ENCODE measurements around the gene BUD23. TPM values are rescaled to one million over a fixed set of nuclear protein-coding genes. Genes with fewer than 3 reads are reported as not detected.

BUD23 gene
- total and polyA plus RNA-seq, 7 donors, result 34.2 to 86.8 (median 37.1) TPM

DNA sequence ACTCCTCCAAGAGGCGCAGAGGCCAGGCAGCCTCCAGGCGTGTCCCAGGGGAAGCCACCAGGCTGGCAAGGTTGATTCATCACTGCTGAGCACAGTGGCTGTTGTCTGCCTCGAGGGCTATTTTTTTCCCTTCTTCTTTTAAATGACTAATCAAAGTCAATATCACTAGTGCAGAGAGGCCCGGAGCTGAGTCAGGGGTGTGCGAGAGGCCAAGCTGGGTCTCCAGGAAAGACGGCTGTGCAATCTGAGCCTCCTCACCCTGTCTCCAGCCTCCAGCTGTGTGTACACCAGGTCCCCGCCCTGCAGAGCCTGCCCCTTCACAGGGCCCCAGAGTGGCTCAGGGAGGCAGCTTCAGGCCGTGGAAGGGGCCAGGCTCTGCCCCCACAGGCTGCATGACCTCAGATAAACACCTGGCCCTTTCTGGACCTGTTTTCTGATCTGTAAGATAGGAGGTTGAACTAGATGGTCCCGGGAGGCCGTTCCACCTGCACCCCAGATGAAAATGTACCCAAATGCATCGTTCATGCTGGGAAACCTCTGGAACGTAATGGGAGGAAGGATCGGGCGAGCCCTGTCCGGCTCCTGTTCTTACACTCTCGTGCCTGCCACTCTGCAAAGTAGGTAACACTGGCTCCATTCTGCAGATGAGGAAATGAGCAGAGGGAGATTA is 32.4 kb downstream of the BUD23 start:
- Histone ChIP-seq H3K4me1 (peaks cover 0 to 49% (median 41%) of the 10 kb centered on the region in 4 donors), H3K9me3 (no peaks in the 10 kb centered on the region), H3K27me3 (no peaks in the 10 kb centered on the region), H3K27ac (peak overlapping the region; percentile 67 to 85 (median 76)), H3K36me3 (no peaks in the 10 kb centered on the region), H3K4me3 (no peak overlapping the region)
- intact Hi-C loops (cut with DNase I), result loop anchor here (5.0 kb wide), 1 partner anchor 48 kb away; the partner anchor contains the start of gene VPS37D
- DNase-seq, result no peak
- TF ChIP-seq POLR2A (IDR thresholded peaks at IDR 0.05) (no peak), POLR2AphosphoS5 (IDR thresholded peaks at IDR 0.05) (no peak), EP300 (IDR thresholded peaks at IDR 0.05) (no peak)
- TF ChIP-seq, protein P1, sequence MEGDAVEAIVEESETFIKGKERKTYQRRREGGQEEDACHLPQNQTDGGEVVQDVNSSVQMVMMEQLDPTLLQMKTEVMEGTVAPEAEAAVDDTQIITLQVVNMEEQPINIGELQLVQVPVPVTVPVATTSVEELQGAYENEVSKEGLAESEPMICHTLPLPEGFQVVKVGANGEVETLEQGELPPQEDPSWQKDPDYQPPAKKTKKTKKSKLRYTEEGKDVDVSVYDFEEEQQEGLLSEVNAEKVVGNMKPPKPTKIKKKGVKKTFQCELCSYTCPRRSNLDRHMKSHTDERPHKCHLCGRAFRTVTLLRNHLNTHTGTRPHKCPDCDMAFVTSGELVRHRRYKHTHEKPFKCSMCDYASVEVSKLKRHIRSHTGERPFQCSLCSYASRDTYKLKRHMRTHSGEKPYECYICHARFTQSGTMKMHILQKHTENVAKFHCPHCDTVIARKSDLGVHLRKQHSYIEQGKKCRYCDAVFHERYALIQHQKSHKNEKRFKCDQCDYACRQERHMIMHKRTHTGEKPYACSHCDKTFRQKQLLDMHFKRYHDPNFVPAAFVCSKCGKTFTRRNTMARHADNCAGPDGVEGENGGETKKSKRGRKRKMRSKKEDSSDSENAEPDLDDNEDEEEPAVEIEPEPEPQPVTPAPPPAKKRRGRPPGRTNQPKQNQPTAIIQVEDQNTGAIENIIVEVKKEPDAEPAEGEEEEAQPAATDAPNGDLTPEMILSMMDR (IDR thresholded peaks at IDR 0.05), result no peak
- WGBS, 2 donors, result 28 to 46% methylated on average over 16 of the region's 16 CpGs

DNA sequence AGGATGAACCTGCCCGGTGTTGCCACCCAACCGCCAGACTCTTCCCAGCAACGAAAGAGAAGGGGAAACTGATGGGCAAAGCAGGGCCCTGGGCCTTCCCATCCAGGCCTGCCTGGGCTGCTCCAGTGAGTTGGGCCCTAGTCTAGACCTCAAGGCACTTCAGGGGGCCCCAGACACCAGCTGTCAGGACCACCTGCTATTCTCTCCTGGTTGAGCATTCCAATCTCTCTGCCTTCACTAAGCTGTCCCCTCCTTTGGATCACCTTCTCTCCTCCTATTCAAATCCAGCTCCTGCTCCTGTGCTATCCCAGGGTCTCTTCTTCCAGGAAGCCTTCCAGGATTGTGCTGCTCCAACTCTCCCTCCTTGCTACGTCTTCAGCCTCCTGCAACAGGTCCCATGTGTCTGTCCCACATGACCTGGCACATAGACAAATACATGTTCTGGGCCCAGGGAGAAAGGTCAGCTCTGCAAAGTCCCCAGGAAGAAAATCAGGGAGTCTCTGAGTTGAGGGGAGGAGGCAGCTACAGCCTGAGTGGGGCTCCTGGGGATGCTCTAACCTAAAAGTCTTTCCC is 33.0 kb downstream of the BUD23 start:
- TF ChIP-seq POLR2A (IDR thresholded peaks at IDR 0.05), result no peak
- no peak for TF ChIP-seq POLR2AphosphoS5 (IDR thresholded peaks at IDR 0.05)
- TF ChIP-seq, protein P1 (IDR thresholded peaks at IDR 0.05), result no peak
- no peak for TF ChIP-seq EP300 (IDR thresholded peaks at IDR 0.05)
- Histone ChIP-seq H3K36me3 (no peaks in the 10 kb centered on the region), H3K9me3 (no peaks in the 10 kb centered on the region), H3K4me3 (no peak overlapping the region), H3K27ac (peak overlapping the region; percentile 67 to 85 (median 76)), H3K27me3 (no peaks in the 10 kb centered on the region), H3K4me1 (peaks cover 0 to 54% (median 41%) of the 10 kb centered on the region in 4 donors)
- WGBS, 2 donors, result 75 to 77% methylated on average over 4 of the region's 4 CpGs
- DNase-seq, result no peak
- intact Hi-C loops (cut with DNase I), result loop anchor here (5.0 kb wide), 1 partner anchor 49 kb away; the partner anchor contains the start of gene VPS37D

DNA sequence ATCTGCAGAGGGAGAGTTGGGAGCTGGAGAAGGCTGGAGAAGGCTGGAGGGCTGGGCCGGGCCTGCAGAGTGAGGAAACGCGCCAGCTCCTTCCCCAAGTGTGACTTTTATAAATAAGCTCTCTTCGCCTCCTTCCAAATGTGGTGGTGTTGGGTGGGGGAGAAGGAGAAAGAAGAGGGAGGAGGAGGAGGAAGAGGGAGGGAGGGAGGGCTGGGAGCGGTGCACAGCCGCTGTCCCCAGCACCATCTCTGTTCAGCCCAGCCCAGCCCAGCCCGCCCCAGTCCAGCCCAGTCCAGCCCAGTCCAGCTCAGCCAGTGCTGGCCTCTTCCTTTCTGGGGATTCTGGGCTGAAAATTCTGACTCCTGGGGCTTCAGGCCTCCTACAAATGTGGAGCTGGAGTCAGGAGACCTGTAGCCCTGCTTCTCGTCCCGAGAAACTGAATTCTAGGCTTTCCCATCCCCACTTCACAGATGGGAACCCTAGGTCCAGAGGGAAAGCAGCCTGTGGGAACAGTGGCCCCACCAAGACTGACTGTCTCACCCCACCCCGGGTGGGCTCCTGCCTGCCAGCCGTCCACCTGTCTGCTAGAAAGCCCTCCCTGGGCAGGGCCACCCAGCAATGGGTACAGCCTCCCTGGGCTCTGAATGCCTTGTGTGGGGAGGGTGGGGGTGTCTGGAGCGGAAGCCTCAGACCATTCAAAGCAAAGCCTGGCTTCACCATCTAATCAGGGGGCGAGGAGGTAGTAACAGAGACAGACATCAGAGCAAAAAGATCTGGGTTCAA is 33.8 kb downstream of the BUD23 start:
- WGBS, 2 donors, result 72 to 84% methylated on average over 13 of the region's 13 CpGs
- no peak overlapping the region for H3K4me3 ChIP-seq
- no peaks in the 10 kb centered on the region for H3K27me3 ChIP-seq
- peak in 1 of 4 donors; percentile 12 for TF ChIP-seq POLR2AphosphoS5 (IDR thresholded peaks at IDR 0.05)
- TF ChIP-seq POLR2A (IDR thresholded peaks at IDR 0.05), result no peak
- peak; percentile 85 for DNase-seq
- H3K36me3 ChIP-seq, result no peaks in the 10 kb centered on the region
- peak overlapping the region; percentile 67 to 85 (median 76) for H3K27ac ChIP-seq
- H3K4me1 ChIP-seq, result peaks cover 0 to 60% (median 43%) of the 10 kb centered on the region in 4 donors
- intact Hi-C loops (cut with DNase I), result loop anchor here (5.0 kb wide), 1 partner anchor 50 kb away; the partner anchor contains the start of gene VPS37D
- H3K9me3 ChIP-seq, result no peaks in the 10 kb centered on the region

DNA sequence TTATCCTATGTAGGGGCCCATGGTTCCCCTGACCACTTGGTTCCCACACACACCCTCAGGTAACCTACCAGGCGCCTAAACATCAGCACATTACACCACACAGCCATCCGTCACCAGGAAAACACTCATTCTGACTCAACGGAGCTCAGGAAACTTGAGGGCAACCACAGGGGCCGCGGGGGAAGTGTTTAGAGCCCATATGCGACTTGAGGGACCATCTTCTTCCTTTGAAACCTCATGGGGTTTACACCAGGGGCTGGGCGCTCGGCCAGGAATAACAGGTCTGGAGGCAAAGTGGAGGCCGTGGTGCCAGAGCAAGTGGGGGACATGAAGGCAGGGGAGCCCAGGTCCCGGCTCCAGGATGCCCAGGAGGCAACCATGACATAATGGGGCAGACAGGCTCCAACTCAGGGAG is 34.6 kb downstream of the BUD23 start:
- peak overlapping the region; percentile 67 to 85 (median 76) for H3K27ac ChIP-seq

More for the DNA sequence above, 34.6 kb downstream of the BUD23 start:
- Histone ChIP-seq H3K4me1 (peaks cover 0 to 60% (median 43%) of the 10 kb centered on the region in 4 donors), H3K27me3 (no peaks in the 10 kb centered on the region), H3K36me3 (no peaks in the 10 kb centered on the region), H3K9me3 (no peaks in the 10 kb centered on the region), H3K4me3 (peak overlapping the region; percentile 58 to 97 (median 86))
- 42 to 74% methylated on average over 10 of the region's 10 CpGs for WGBS, 2 donors
- intact Hi-C loops (cut with DNase I), result loop anchor here (2.0 to 5.0 kb wide), 3 partner anchors 21 to 51 kb away; partner anchors contain the start of genes ABHD11, BUD23, DNAJC30 and VPS37D
- DNase-seq, result no peak
- TF ChIP-seq, protein P1 (IDR thresholded peaks at IDR 0.05), result no peak
- TF ChIP-seq POLR2A (IDR thresholded peaks at IDR 0.05) (no peak), POLR2AphosphoS5 (IDR thresholded peaks at IDR 0.05) (no peak), EP300 (IDR thresholded peaks at IDR 0.05) (no peak)
